Ishikawa (cell line): Measurements from ENCODE around the gene GRK1.

Experiments
- CEBPB ChIP-seq: IDR thresholded peaks from 2 replicates; pipeline ENCODE4 v1.6.1; 2012
- CREB1 ChIP-seq: IDR thresholded peaks from 2 replicates; pipeline ENCODE4 v1.6.1; 2012; ENCODE audit warnings: low read depth
- EGR1 ChIP-seq: IDR thresholded peaks from 2 replicates; pipeline ENCODE4 v1.6.1; 2012
- EP300 ChIP-seq: IDR thresholded peaks from 2 replicates; pipeline ENCODE4 v1.6.1; 2012; ENCODE audit warnings: borderline replicate concordance
- FOXM1 ChIP-seq: IDR thresholded peaks from 2 replicates; pipeline ENCODE4 v1.6.1; 2012; ENCODE audit warnings: low read depth, borderline replicate concordance
- NFIC ChIP-seq: IDR thresholded peaks from 2 replicates; pipeline ENCODE4 v1.6.1; 2012
- RAD21 ChIP-seq: IDR thresholded peaks from 2 replicates; pipeline ENCODE4 v1.6.1; 2012; ENCODE audit warnings: low read depth
- TAF1 ChIP-seq: IDR thresholded peaks from 2 replicates; pipeline ENCODE4 v1.6.1; 2012; ENCODE audit warnings: low read depth, mild to moderate bottlenecking
- TCF12 ChIP-seq: IDR thresholded peaks from 2 replicates; pipeline ENCODE4 v1.6.1; 2012; ENCODE audit warnings: low read depth
- TEAD4 ChIP-seq: IDR thresholded peaks from 2 replicates; pipeline ENCODE4 v1.6.1; 2012
- YY1 ChIP-seq: IDR thresholded peaks from 2 replicates; pipeline ENCODE4 v1.6.1; 2012; ENCODE audit warnings: low read depth
- ZBTB7A ChIP-seq: IDR thresholded peaks from 2 replicates; pipeline ENCODE4 v1.6.1; 2012; ENCODE audit warnings: low read depth
- TF ChIP-seq, protein P1 (sequence below): IDR thresholded peaks from 2 replicates; pipeline ENCODE4 v1.6.1; 2012
- TF ChIP-seq, protein P2 (sequence below): IDR thresholded peaks from 2 replicates; pipeline ENCODE4 v1.6.1; 2012; ENCODE audit warnings: low read depth, mild to moderate bottlenecking
- TF ChIP-seq, protein P3 (sequence below): IDR thresholded peaks from 2 replicates; pipeline ENCODE4 v1.6.1; 2012

GRK1 gene

DNA sequence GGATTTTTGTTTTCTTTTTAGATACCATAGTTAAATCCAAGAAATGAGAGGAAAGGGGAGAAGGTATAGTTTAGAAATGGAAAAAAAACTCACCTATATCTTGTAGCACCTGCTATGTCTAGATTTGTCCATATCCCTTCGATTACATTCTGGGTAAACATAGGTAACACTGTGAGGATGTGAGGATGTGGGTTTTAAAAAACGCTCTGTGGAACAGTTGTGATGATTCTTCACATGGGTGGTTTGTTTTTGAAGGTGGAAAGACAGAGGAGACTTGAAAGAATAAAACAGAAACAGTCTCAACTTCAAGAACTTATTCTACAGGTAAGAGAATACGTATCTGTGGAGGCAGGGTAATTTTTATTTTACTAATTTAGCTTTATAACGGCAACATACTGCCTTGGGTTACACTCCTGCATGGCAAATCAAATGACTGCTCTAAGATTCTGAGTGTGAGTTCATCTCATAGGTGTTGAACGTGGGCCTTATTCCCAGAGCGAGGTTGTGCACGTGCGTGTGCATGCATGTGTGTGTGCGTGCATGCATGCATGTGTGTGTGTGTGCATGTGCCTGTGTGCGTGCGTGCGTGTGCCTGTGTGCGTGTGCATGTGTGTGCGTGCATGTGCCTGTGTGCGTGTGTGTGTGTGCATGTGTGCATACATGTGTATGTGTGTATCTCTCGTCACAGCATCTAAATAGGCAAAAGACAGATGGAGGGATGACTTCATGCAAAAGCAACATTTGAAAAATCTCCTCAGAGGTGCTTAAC is 32.6 kb upstream of the GRK1 start:
- no peak for TF ChIP-seq CEBPB
- no peak for TF ChIP-seq TAF1
- TF ChIP-seq YY1 = no peak
- no peak for TF ChIP-seq NFIC
- no peak for TF ChIP-seq TEAD4
- TF ChIP-seq, protein P1, sequence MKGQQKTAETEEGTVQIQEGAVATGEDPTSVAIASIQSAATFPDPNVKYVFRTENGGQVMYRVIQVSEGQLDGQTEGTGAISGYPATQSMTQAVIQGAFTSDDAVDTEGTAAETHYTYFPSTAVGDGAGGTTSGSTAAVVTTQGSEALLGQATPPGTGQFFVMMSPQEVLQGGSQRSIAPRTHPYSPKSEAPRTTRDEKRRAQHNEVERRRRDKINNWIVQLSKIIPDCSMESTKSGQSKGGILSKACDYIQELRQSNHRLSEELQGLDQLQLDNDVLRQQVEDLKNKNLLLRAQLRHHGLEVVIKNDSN = no peak
- TF ChIP-seq, protein P2, sequence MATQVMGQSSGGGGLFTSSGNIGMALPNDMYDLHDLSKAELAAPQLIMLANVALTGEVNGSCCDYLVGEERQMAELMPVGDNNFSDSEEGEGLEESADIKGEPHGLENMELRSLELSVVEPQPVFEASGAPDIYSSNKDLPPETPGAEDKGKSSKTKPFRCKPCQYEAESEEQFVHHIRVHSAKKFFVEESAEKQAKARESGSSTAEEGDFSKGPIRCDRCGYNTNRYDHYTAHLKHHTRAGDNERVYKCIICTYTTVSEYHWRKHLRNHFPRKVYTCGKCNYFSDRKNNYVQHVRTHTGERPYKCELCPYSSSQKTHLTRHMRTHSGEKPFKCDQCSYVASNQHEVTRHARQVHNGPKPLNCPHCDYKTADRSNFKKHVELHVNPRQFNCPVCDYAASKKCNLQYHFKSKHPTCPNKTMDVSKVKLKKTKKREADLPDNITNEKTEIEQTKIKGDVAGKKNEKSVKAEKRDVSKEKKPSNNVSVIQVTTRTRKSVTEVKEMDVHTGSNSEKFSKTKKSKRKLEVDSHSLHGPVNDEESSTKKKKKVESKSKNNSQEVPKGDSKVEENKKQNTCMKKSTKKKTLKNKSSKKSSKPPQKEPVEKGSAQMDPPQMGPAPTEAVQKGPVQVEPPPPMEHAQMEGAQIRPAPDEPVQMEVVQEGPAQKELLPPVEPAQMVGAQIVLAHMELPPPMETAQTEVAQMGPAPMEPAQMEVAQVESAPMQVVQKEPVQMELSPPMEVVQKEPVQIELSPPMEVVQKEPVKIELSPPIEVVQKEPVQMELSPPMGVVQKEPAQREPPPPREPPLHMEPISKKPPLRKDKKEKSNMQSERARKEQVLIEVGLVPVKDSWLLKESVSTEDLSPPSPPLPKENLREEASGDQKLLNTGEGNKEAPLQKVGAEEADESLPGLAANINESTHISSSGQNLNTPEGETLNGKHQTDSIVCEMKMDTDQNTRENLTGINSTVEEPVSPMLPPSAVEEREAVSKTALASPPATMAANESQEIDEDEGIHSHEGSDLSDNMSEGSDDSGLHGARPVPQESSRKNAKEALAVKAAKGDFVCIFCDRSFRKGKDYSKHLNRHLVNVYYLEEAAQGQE = no peak
- no peak for TF ChIP-seq EP300
- TF ChIP-seq EGR1 = no peak
- no peak for TF ChIP-seq ZBTB7A
- TF ChIP-seq RAD21 = no peak
- no peak for TF ChIP-seq CREB1
- TF ChIP-seq FOXM1 = no peak
- no peak for TF ChIP-seq TCF12
- TF ChIP-seq, protein P3, sequence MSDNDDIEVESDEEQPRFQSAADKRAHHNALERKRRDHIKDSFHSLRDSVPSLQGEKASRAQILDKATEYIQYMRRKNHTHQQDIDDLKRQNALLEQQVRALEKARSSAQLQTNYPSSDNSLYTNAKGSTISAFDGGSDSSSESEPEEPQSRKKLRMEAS = no peak

DNA sequence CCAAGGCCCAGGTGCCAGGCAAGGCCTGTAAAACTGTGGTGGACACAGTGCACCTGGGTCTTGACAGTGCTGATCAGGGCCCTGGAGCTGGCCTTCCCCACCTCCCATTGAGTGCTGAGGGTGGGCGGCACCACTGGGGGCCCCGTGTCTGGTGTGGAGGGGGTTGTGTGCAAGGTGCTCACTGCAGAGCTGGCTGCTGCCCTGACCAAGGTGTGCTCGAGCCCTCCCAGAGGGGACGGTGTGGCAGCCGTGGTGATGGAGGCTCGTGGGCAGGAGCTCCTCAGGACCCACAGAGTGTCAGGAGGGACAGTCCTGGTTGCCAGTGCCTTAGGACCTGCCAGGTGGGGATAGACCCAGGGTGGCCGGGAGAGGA is 32.0 kb upstream of the GRK1 start:
- TF ChIP-seq EGR1 = no peak
- TF ChIP-seq, protein P3 = no peak

DNA sequence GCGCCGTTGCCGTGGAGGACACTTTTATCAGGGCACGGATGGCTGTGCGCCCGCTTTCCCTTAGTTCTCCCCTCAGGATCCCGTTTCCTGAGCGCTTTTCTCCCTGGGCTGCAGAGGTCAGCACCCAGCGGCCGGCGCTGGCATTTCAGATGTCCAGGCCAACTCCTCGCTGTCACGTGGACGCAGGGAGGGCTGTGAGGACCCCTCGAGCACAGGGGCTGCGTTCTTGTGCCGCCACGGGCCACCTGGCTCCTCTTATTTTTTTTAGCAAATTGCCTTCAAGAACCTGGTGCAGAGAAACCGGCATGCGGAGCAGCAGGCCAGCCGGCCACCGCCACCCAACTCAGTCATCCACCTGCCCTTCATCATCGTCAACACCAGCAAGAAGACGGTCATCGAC is 31.3 kb upstream of the GRK1 start:
- TF ChIP-seq CEBPB = no peak
- TF ChIP-seq FOXM1 = no peak
- no peak for TF ChIP-seq YY1
- TF ChIP-seq EGR1 = no peak
- TF ChIP-seq, protein P3 = no peak
- no peak for TF ChIP-seq EP300
- TF ChIP-seq, protein P1 = no peak
- no peak for TF ChIP-seq TEAD4
- no peak for TF ChIP-seq CREB1
- TF ChIP-seq, protein P2 = no peak
- TF ChIP-seq TCF12 = no peak
- TF ChIP-seq RAD21 = no peak
- TF ChIP-seq TAF1 = no peak
- no peak for TF ChIP-seq NFIC
- no peak for TF ChIP-seq ZBTB7A

DNA sequence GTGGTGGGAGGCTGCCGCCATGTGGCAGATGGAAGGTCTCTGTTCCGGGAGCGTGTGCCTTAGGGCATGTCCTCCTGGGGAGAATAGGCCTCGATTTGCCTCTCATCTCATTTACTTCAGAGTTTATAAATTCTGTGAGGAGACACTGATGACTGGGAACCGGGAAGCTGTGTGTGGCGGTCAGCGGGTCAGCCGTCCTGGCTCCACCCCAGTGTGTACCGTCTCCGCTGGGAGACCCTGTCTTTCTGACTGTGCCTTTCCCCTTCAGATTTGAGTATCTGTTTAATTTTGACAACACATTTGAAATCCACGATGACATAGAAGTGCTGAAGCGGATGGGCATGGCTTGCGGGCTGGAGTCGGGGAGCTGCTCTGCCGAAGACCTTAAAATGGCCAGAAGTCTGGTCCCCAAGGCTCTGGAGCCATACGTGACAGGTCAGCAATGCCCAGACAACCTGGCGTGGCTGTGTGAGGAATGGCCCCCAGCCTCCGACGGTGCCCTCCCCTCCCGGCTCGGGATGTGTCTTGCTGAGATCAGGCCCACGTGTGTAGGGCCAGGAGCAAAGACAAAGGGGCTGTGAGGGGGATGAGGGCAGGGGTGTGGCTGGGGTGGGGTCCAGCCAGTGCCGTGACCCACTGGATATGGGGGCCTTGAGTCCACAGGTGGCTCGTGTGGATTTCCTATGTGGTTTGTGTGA is 30.6 kb upstream of the GRK1 start:
- TF ChIP-seq, protein P2 = no peak
- TF ChIP-seq EGR1 = no peak
- no peak for TF ChIP-seq RAD21
- TF ChIP-seq EP300 = no peak
- TF ChIP-seq TEAD4 = no peak
- no peak for TF ChIP-seq ZBTB7A
- TF ChIP-seq, protein P3 = no peak
- TF ChIP-seq, protein P1 = no peak
- no peak for TF ChIP-seq NFIC
- TF ChIP-seq CEBPB = no peak
- no peak for TF ChIP-seq FOXM1
- no peak for TF ChIP-seq TAF1
- no peak for TF ChIP-seq CREB1
- no peak for TF ChIP-seq TCF12
- no peak for TF ChIP-seq YY1
